ENCODE measurements around the gene USF1. TPM values are rescaled to one million over a fixed set of nuclear protein-coding genes. Genes with fewer than 3 reads are reported as not detected.
A peak's percentile ranks its signal among the peaks of the same experiment; 100 is the strongest.

Gene USF1
- total and polyA plus RNA-seq, 9 of the 15 experiments (the other 6 are each of a cell fraction or from before 2014, with no cell fraction given), result 7.4 to 60.2 (median 54.2) TPM

DNA sequence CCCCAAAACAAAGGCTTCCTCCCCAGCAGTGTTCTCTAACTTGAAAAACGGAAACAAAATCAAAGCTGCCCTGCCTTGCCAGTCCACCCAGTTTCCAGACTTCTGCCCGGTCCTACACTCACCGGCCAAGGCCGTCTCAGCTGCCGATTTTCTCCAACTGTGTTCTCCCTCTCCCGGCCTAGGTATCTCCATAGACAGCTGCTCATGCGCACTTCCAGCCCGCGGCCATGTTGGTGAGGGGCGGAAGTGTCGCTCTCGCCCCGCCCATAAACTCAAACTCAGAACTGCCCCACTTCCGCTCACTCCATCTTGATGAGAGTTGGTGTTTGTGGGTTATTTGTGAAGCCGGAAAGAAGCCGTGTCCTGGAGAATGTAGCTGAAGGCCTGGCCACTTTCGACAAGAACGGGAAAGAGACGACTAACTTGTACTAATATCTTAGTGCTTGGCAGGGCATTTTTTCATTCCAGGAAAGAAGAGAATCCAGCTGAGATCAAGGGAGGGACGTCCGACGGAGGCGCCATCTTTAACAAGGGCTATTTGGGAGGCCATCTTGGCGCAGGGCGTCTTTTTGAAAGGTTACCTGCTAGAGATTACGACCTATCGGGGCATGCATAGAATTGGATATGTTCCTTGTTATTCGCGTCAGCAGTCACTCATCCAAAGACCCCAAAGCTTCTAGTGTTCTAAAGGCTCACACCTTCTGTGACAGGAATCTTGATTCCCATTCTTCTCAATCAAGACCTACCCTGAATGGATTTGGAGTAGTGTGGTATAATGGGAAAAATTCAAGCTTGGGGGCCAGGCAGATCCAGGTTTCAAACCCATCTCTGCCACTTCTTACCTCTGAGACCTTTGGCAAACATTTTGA is at the start of gene USF1 (continued):
- TF ChIP-seq HDAC8 (tag; IDR thresholded peaks at IDR 0.05) (peak; percentile 70; the same call in 1 of the 2 replicates), ZNF785 (CRISPR knock-in tag; IDR thresholded peaks at IDR 0.05) (no peak), U2AF1 (optimal IDR thresholded peaks at IDR 0.05; ENCODE audit: low read depth, low read length) (no peak), EZH2 (IDR thresholded peaks at IDR 0.05; ENCODE audit: borderline replicate concordance, low read depth, low read length) (no peak), CREBBP (IDR thresholded peaks at IDR 0.05; ENCODE audit: low read depth, low read length) (no peak), ZNF121 (CRISPR knock-in tag; conservative IDR thresholded peaks at IDR 0.05) (no peak), STAG1 (CRISPR knock-in tag; IDR thresholded peaks at IDR 0.05; ENCODE audit: borderline replicate concordance) (no peak), RBM22 (IDR thresholded peaks at IDR 0.05; ENCODE audit: low read depth, low read length, poor library complexity, severe bottlenecking) (no peak), MTF1 (CRISPR knock-in tag; IDR thresholded peaks at IDR 0.05; ENCODE audit: borderline replicate concordance) (no peak), ZNF140 (CRISPR knock-in tag; IDR thresholded peaks at IDR 0.05) (no peak), FOXK1 (CRISPR knock-in tag; IDR thresholded peaks at IDR 0.05; ENCODE audit: borderline replicate concordance) (0 out of 2 replicates have a peak, but pooled peaks have one; percentile 42), ZNF197 (CRISPR knock-in tag; IDR thresholded peaks at IDR 0.05; ENCODE audit: low read depth) (peak; percentile 84), STAT5A (IDR thresholded peaks at IDR 0.05; ENCODE audit: borderline replicate concordance, low read length) (no peak), NR1H2 (CRISPR knock-in tag; IDR thresholded peaks at IDR 0.05) (no peak), SMARCA5 (IDR thresholded peaks at IDR 0.05) (no peak), TEAD2 (tag; IDR thresholded peaks at IDR 0.05) (no peak), HDAC1 (IDR thresholded peaks at IDR 0.05) (no peak; a peak in 1 of 4 replicates), ARID2 (IDR thresholded peaks at IDR 0.05) (no peak)
- TF ChIP-seq, protein P1, sequence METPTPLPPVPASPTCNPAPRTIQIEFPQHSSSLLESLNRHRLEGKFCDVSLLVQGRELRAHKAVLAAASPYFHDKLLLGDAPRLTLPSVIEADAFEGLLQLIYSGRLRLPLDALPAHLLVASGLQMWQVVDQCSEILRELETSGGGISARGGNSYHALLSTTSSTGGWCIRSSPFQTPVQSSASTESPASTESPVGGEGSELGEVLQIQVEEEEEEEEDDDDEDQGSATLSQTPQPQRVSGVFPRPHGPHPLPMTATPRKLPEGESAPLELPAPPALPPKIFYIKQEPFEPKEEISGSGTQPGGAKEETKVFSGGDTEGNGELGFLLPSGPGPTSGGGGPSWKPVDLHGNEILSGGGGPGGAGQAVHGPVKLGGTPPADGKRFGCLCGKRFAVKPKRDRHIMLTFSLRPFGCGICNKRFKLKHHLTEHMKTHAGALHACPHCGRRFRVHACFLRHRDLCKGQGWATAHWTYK (CRISPR knock-in tag; IDR thresholded peaks at IDR 0.05), result no peak
- TF ChIP-seq, protein P2, sequence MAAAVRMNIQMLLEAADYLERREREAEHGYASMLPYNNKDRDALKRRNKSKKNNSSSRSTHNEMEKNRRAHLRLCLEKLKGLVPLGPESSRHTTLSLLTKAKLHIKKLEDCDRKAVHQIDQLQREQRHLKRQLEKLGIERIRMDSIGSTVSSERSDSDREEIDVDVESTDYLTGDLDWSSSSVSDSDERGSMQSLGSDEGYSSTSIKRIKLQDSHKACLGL (CRISPR knock-in tag; IDR thresholded peaks at IDR 0.05; ENCODE audit: borderline replicate concordance, poor library complexity, severe bottlenecking), result no peak
- TF ChIP-seq, protein P3, sequence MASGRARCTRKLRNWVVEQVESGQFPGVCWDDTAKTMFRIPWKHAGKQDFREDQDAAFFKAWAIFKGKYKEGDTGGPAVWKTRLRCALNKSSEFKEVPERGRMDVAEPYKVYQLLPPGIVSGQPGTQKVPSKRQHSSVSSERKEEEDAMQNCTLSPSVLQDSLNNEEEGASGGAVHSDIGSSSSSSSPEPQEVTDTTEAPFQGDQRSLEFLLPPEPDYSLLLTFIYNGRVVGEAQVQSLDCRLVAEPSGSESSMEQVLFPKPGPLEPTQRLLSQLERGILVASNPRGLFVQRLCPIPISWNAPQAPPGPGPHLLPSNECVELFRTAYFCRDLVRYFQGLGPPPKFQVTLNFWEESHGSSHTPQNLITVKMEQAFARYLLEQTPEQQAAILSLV (tag; IDR thresholded peaks at IDR 0.05), result no peak
